Keratinocyte (primary cell): ENCODE measurements around the gene METAP1D. TPM values are rescaled to one million over a fixed set of nuclear protein-coding genes. Genes with fewer than 3 reads are reported as not detected.

ENCODE experiments used
- DNase-seq: peaks from one replicate; pipeline ENCODE4 v3.0.0-alpha.2; 2011; ENCODE audit warnings: low read depth, missing footprints, low spot score
- FAIRE-seq: peaks from 2 replicates; lab custom pipeline; 2011; peaks lifted over from hg19 to GRCh38; lab: Jason Lieb, UNC
- H2AFZ ChIP-seq: 2 replicates; pipeline ENCODE4 v1.6.0; 2012; ENCODE audit warnings: low read length, control low read depth, inconsistent platforms; ENCODE audit not compliant: control insufficient read depth
- H3K27ac ChIP-seq: 2 replicates; pipeline ENCODE4 v1.5.1; 2011; ENCODE audit warnings: low read length; ENCODE audit not compliant: control insufficient read depth, insufficient read depth
- H3K27me3 ChIP-seq: 3 replicates; pipeline ENCODE4 v1.6.0; 2011; ENCODE audit warnings: low read length; ENCODE audit not compliant: control insufficient read depth, insufficient read depth; ENCODE audit errors: extremely low read depth
- H3K36me3 ChIP-seq, 2 experiments: 2 replicates in 1 of 2; 3 replicates in 1 of 2; pipeline ENCODE4 v1.5.1; 2011; ENCODE audit warnings: low read length in 2 of 2, mild to moderate bottlenecking in 1 of 2; ENCODE audit not compliant: control insufficient read depth in 2 of 2, insufficient read depth in 2 of 2; ENCODE audit errors: extremely low read depth in 1 of 2
- H3K4me1 ChIP-seq: 3 replicates; pipeline ENCODE4 v1.5.1; 2011; ENCODE audit warnings: low read length; ENCODE audit not compliant: control insufficient read depth, insufficient read depth; ENCODE audit errors: extremely low read depth
- H3K4me2 ChIP-seq: 3 replicates; pipeline ENCODE4 v1.6.0; 2011; ENCODE audit warnings: low read depth, low read length; ENCODE audit not compliant: control insufficient read depth, insufficient read depth; ENCODE audit errors: extremely low read depth
- H3K4me3 ChIP-seq, 3 experiments: fragments of 200-600 bp in 1 of 3; sonication (generic) in 1 of 3; 2 replicates in 2 of 3; 3 replicates in 1 of 3; pipeline ENCODE4 v1.5.1; 2011 to 2016; ENCODE audit warnings: low read length in 3 of 3, mild to moderate bottlenecking in 3 of 3, control low read depth in 2 of 3, inconsistent platforms in 1 of 3, low read depth in 1 of 3, mixed read lengths in 1 of 3, mixed run types in 1 of 3, moderate library complexity in 1 of 3; ENCODE audit not compliant: control insufficient read depth in 2 of 3, insufficient read depth in 2 of 3; ENCODE audit errors: extremely low read depth in 1 of 3
- H3K79me2 ChIP-seq: 2 replicates; pipeline ENCODE4 v1.6.0; 2012; ENCODE audit warnings: low read length; ENCODE audit not compliant: control insufficient read depth, insufficient read depth
- H3K9ac ChIP-seq: 3 replicates; pipeline ENCODE4 v1.6.0; 2011; ENCODE audit warnings: low read length; ENCODE audit not compliant: control insufficient read depth, insufficient read depth; ENCODE audit errors: extremely low read depth
- H3K9me1 ChIP-seq: 3 replicates; pipeline ENCODE4 v1.6.0; 2011; ENCODE audit warnings: low read length; ENCODE audit not compliant: control insufficient read depth, insufficient read depth; ENCODE audit errors: extremely low read depth
- H3K9me3 ChIP-seq: 2 replicates; pipeline ENCODE4 v1.5.1; 2012; ENCODE audit warnings: low read depth, low read length; ENCODE audit not compliant: control insufficient read depth
- H4K20me1 ChIP-seq: 3 replicates; pipeline ENCODE4 v1.6.0; 2011; ENCODE audit warnings: low read length; ENCODE audit not compliant: control insufficient read depth, insufficient read depth; ENCODE audit errors: extremely low read depth
- EZH2 ChIP-seq: IDR thresholded peaks from one replicate; pipeline ENCODE4 v1.6.1; 2012; ENCODE audit warnings: inconsistent platforms, mild to moderate bottlenecking, low read length, moderate library complexity
- dilution Hi-C: fragments of 300-500 bp; cut with MboI; formaldehyde crosslinking; loops from one replicate; pipeline ENCODE4 v1.7.0; 2020; ENCODE audit warnings: low sequenced_read_pairs; ENCODE audit not compliant: extremely low pct_ligation_motif_present
- polyA plus RNA-seq, 5 experiments: library from polyadenylated mRNA; depleted of rRNA in 3 of 5; stranded (reverse) in 3 of 5; stranded (forward) in 1 of 5; unstranded in 1 of 5; fragments of >200 nt; gene quantifications; 1 replicate in 1 of 5; 2 replicates in 3 of 5; 3 replicates in 1 of 5; pipeline versions ENCODE4 v1.2.1 to v1.2.3, GENCODE V29; 2011 to 2012; ENCODE audit warnings: missing spikeins in 2 of 5, low read depth in 1 of 5, low replicate concordance in 1 of 5
- TF ChIP-seq, protein P1 (sequence below), 3 experiments: IDR thresholded peaks in 1 of 3; conservative IDR thresholded peaks in 1 of 3; optimal IDR thresholded peaks in 1 of 3; 2 replicates in 2 of 3; 3 replicates in 1 of 3; pipeline versions ENCODE3 to v1.5.1; 2011; ENCODE audit warnings: low read length in 3 of 3, mild to moderate bottlenecking in 3 of 3, moderate library complexity in 2 of 3, control low read depth in 1 of 3, inconsistent platforms in 1 of 3; ENCODE audit not compliant: insufficient read depth in 2 of 3; ENCODE audit errors: extremely low read depth in 1 of 3

METAP1D gene
- polyA plus RNA-seq, 1 donor (not counting 4 experiments of a cell fraction or from before 2014, with no cell fraction given): 5.1 TPM

DNA sequence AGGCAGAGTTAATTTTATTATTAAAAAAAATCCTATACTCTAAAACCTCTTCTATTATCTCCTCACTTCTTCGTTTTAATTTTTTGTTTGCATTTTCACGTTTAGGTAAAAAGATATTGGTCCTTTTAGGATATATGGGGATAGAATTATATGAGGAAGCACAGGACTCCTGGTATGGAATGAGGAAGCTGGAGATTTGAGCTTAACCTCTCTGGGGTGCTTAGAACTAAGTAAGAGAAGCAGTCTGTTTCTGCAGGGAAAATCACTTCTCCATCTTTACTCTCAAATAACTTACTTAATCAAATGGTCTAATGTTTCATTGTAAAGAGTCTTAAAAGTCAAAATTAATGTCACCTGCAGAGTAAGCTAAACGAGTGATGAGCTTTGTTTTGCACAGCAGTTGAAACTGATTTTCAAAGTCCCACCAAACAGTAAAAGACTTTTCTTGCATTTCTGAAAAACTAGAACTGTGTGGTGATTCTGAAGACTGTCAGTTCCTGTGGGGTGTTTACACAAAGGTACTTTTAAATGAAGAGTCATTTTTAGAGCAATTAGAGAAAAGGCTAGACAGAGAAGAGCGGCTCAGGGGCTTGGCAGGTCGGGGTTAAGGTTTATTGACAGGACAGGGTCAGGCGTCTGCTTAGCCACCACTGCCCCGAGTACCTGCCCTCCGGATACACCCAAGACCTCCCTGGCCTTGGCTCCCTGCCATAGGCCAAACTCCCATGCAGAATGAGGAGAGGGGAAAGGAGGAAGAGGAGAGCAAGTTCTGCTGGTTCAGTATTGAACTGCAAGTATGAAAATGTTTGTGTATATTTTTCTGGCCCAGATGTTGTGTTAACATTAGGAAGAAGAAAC lies 21.6 kb downstream of the METAP1D start:
- H3K4me3 ChIP-seq: no peak overlapping the region
- FAIRE-seq: no peak
- no peaks in the 10 kb centered on the region for H3K9me3 ChIP-seq
- no peaks in the 10 kb centered on the region for H3K9me1 ChIP-seq
- H3K4me2 ChIP-seq: no peak overlapping the region
- no peaks in the 10 kb centered on the region for H3K4me1 ChIP-seq
- dilution Hi-C loops: no loop called here
- H3K27me3 ChIP-seq: no peaks in the 10 kb centered on the region
- H3K27ac ChIP-seq: no peak overlapping the region
- no peaks in the 10 kb centered on the region for H3K36me3 ChIP-seq
- H3K9ac ChIP-seq: no peak overlapping the region
- no peak for TF ChIP-seq EZH2
- TF ChIP-seq, protein P1, sequence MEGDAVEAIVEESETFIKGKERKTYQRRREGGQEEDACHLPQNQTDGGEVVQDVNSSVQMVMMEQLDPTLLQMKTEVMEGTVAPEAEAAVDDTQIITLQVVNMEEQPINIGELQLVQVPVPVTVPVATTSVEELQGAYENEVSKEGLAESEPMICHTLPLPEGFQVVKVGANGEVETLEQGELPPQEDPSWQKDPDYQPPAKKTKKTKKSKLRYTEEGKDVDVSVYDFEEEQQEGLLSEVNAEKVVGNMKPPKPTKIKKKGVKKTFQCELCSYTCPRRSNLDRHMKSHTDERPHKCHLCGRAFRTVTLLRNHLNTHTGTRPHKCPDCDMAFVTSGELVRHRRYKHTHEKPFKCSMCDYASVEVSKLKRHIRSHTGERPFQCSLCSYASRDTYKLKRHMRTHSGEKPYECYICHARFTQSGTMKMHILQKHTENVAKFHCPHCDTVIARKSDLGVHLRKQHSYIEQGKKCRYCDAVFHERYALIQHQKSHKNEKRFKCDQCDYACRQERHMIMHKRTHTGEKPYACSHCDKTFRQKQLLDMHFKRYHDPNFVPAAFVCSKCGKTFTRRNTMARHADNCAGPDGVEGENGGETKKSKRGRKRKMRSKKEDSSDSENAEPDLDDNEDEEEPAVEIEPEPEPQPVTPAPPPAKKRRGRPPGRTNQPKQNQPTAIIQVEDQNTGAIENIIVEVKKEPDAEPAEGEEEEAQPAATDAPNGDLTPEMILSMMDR (optimal IDR thresholded peaks at IDR 0.05 in 1 of 3, IDR thresholded peaks at IDR 0.05 in 1 of 3, conservative IDR thresholded peaks at IDR 0.05 in 1 of 3; ENCODE audit: extremely low read depth in 1 of 3, insufficient read depth in 2 of 3, low read length in 3 of 3): no peak
- H4K20me1 ChIP-seq: no peaks in the 10 kb centered on the region
- H2AFZ ChIP-seq: no peak overlapping the region
- no peaks in the 10 kb centered on the region for H3K79me2 ChIP-seq
- no peak for DNase-seq

DNA sequence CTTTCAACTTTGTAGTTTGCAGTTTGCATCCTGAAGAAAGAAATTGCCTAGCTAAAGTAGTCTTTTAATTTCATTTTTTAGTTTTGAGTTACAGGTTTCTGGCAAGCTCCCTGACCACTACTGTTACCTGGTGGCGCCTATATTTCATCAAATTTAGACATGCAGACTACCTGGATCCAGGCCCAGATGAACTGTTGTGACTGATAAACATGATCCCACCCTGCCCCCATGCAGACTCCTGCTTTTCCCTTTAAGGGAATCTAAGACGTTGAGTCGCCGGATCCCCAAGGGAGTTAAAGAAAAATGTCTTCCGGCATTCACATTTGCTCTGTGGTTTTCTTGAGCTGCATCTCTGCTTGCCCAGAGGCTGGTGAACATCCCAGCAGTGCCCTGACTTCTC lies 22.2 kb downstream of the METAP1D start:
- H3K4me1 ChIP-seq: no peaks in the 10 kb centered on the region
- H3K4me3 ChIP-seq: no peak overlapping the region
- H3K27me3 ChIP-seq: no peaks in the 10 kb centered on the region
- dilution Hi-C loops: no loop called here
- H3K9ac ChIP-seq: no peak overlapping the region
- no peak overlapping the region for H3K4me2 ChIP-seq
- FAIRE-seq: no peak
- H3K36me3 ChIP-seq: no peaks in the 10 kb centered on the region
- no peaks in the 10 kb centered on the region for H3K9me1 ChIP-seq
- no peak overlapping the region for H2AFZ ChIP-seq
- H3K79me2 ChIP-seq: no peaks in the 10 kb centered on the region
- H3K27ac ChIP-seq: no peak overlapping the region
- H4K20me1 ChIP-seq: no peaks in the 10 kb centered on the region
- no peak for DNase-seq
- no peaks in the 10 kb centered on the region for H3K9me3 ChIP-seq
- TF ChIP-seq, protein P1 (optimal IDR thresholded peaks at IDR 0.05 in 1 of 3, IDR thresholded peaks at IDR 0.05 in 1 of 3, conservative IDR thresholded peaks at IDR 0.05 in 1 of 3; ENCODE audit: extremely low read depth in 1 of 3, insufficient read depth in 2 of 3, low read length in 3 of 3): no peak
- no peak for TF ChIP-seq EZH2
